Liver (tissue), 9 donors: ENCODE measurements around the gene ST7. TPM values are rescaled to one million over a fixed set of nuclear protein-coding genes. Genes with fewer than 3 reads are reported as not detected.

Source experiments
- DNase-seq: peaks from one replicate; pipeline ENCODE4 v3.0.0-alpha.2; 2017; ENCODE audit warnings: low spot score
- H3K27ac ChIP-seq, 2 donors: one replicate each; pipeline ENCODE4 v1.7.0; 2013; ENCODE audit warnings: inconsistent platforms in 2 of 2, low read length in 2 of 2, control low read depth in 1 of 2, low read depth in 1 of 2, mild to moderate bottlenecking in 1 of 2
- H3K27me3 ChIP-seq, 4 donors: one replicate each; pipeline versions ENCODE4 v1.6.1 to v1.7.0; 2013; ENCODE audit warnings: low read length in 3 of 4, inconsistent platforms in 1 of 4, mild to moderate bottlenecking in 1 of 4, moderate library complexity in 1 of 4; ENCODE audit not compliant: control insufficient read depth in 4 of 4, insufficient read depth in 4 of 4
- H3K36me3 ChIP-seq, 4 donors: one replicate each; pipeline versions ENCODE4 v1.6.1 to v1.7.0; 2013; ENCODE audit warnings: low read length in 3 of 4, mild to moderate bottlenecking in 3 of 4, low read depth in 1 of 4, moderate library complexity in 1 of 4; ENCODE audit not compliant: control insufficient read depth in 4 of 4, insufficient read depth in 3 of 4
- H3K4me1 ChIP-seq, 4 donors: one replicate each; pipeline versions ENCODE4 v1.6.1 to v1.7.0; 2013; ENCODE audit warnings: low read length in 3 of 4, mild to moderate bottlenecking in 3 of 4, moderate library complexity in 1 of 4; ENCODE audit not compliant: control insufficient read depth in 4 of 4, insufficient read depth in 4 of 4
- H3K4me3 ChIP-seq, 3 donors: one replicate each; pipeline versions ENCODE4 v1.6.1 to v1.7.0; 2013; ENCODE audit warnings: low read length in 3 of 3, control low read depth in 1 of 3, low read depth in 1 of 3, mild to moderate bottlenecking in 1 of 3
- H3K9ac ChIP-seq, 2 donors: one replicate each; pipeline ENCODE4 v1.7.0; 2013; ENCODE audit warnings: low read length in 2 of 2, mild to moderate bottlenecking in 2 of 2, moderate library complexity in 2 of 2, control low read depth in 1 of 2, low read depth in 1 of 2
- H3K9me3 ChIP-seq, 4 donors: one replicate each; pipeline versions ENCODE4 v1.6.1 to v1.7.0; 2013; ENCODE audit warnings: low read length in 3 of 4; ENCODE audit not compliant: control insufficient read depth in 4 of 4
- ATF3 ChIP-seq: IDR thresholded peaks from 2 replicates; pipeline ENCODE4 v1.6.1; 2016; ENCODE audit warnings: antibody characterized with exemption
- EGR1 ChIP-seq, 2 donors: IDR thresholded peaks; 2 replicates each; pipeline ENCODE4 v1.6.1; 2016 to 2018; ENCODE audit warnings: antibody characterized with exemption in 2 of 2, low read depth in 2 of 2
- FOXA2 ChIP-seq: IDR thresholded peaks from 2 replicates; pipeline ENCODE4 v1.6.1; 2016; ENCODE audit warnings: antibody characterized with exemption
- GABPA ChIP-seq, 2 donors: IDR thresholded peaks in 1 of 2; conservative IDR thresholded peaks in 1 of 2; 2 replicates each; pipeline ENCODE4 v1.6.1; 2016; ENCODE audit warnings: antibody characterized with exemption in 2 of 2, mild to moderate bottlenecking in 1 of 2, moderate library complexity in 1 of 2
- HNF4A ChIP-seq, 2 donors: conservative IDR thresholded peaks; 2 replicates each; pipeline ENCODE4 v1.6.1; 2016; ENCODE audit warnings: antibody characterized with exemption in 2 of 2, mild to moderate bottlenecking in 2 of 2
- HNF4G ChIP-seq: IDR thresholded peaks from 2 replicates; pipeline ENCODE4 v1.6.1; 2016; ENCODE audit warnings: antibody characterized with exemption
- JUND ChIP-seq, 2 donors: IDR thresholded peaks; 2 replicates each; pipeline ENCODE4 v1.6.1; 2016; ENCODE audit warnings: antibody characterized with exemption in 2 of 2
- NR2F2 ChIP-seq: IDR thresholded peaks from 2 replicates; pipeline ENCODE4 v1.6.1; 2016; ENCODE audit warnings: antibody characterized with exemption
- RAD21 ChIP-seq, 2 donors: IDR thresholded peaks; 2 replicates each; pipeline ENCODE4 v1.6.1; 2016; ENCODE audit warnings: antibody characterized with exemption in 2 of 2, mild to moderate bottlenecking in 2 of 2
- RXRA ChIP-seq, 2 donors: IDR thresholded peaks; 2 replicates each; pipeline ENCODE4 v1.6.1; 2017 to 2018; ENCODE audit warnings: antibody characterized with exemption in 2 of 2, mild to moderate bottlenecking in 1 of 2
- SP1 ChIP-seq: IDR thresholded peaks from 2 replicates; pipeline ENCODE4 v1.6.1; 2018; ENCODE audit warnings: antibody characterized with exemption, mild to moderate bottlenecking
- TAF1 ChIP-seq: conservative IDR thresholded peaks from 2 replicates; pipeline ENCODE4 v1.6.1; 2016; ENCODE audit warnings: antibody characterized with exemption, mild to moderate bottlenecking
- ZBTB33 ChIP-seq: IDR thresholded peaks from 2 replicates; pipeline ENCODE4 v1.6.1; 2016; ENCODE audit warnings: antibody characterized with exemption
- WGBS: extraction: QIAGEN DNeasy Blood & Tissue Kit; methylation state at CpG from one replicate; pipeline ENCODE4 v1.1.7; 2013; 5-methylcytosine and 5-hydroxymethylcytosine counted together
- polyA plus RNA-seq, 2 donors: library from polyadenylated mRNA; stranded (reverse) in 1 of 2; unstranded in 1 of 2; fragments of 200-250 nt in 1 of 2; fragments of >200 nt in 1 of 2; fragmentation: Nextera tagmentation in 1 of 2; extraction: Ambion mirVana in 1 of 2; gene quantifications; one replicate each; pipeline versions ENCODE4 v1.2.1 to v1.2.3, GENCODE V29; 2013 to 2015
- total RNA-seq, 2 donors: library from RNA; depleted of rRNA; stranded (reverse); fragments of >200 nt; gene quantifications; one replicate each; pipeline ENCODE4 v1.2.3, GENCODE V29; 2014
- TF ChIP-seq, protein P1 (sequence below): IDR thresholded peaks from 2 replicates; pipeline ENCODE4 v1.6.1; 2016; ENCODE audit warnings: antibody characterized with exemption
- TF ChIP-seq, protein P2 (sequence below): fragments of 150-350 bp; IDR thresholded peaks from 2 replicates; pipeline ENCODE4 v1.5.1; 2017; ENCODE audit warnings: improper control_type of control experiment, low read depth, low read length; ENCODE audit not compliant: missing input control
- donor health status: healthy.
- donor health status: healthy.
- donor health status: healthy.
- donor health status: healthy.
- donor health status: healthy.

The ST7 gene
- total and polyA plus RNA-seq, 4 donors = 13.5 to 30.7 (median 22.6) TPM

- DNase-seq = no peak
- no peaks in the 10 kb centered on the region for H3K4me1 ChIP-seq
- H3K4me3 ChIP-seq = no peak overlapping the region
- H3K27ac ChIP-seq = no peak overlapping the region
- H3K36me3 ChIP-seq = peaks cover 1 to 12% (median 9%) of the 10 kb centered on the region in 4 donors
- H3K9me3 ChIP-seq = no peaks in the 10 kb centered on the region
- H3K9ac ChIP-seq = no peak overlapping the region
- no peaks in the 10 kb centered on the region for H3K27me3 ChIP-seq
- WGBS = 97% methylated on average over 8 of the region's 8 CpGs
- TF ChIP-seq GABPA (IDR thresholded peaks at IDR 0.05 in 1 of 2, conservative IDR thresholded peaks at IDR 0.05 in 1 of 2) = no peak
- no peak for TF ChIP-seq ATF3
- TF ChIP-seq RAD21 (IDR thresholded peaks at IDR 0.05) = no peak
- no peak for TF ChIP-seq JUND (IDR thresholded peaks at IDR 0.05)
- TF ChIP-seq, protein P1, sequence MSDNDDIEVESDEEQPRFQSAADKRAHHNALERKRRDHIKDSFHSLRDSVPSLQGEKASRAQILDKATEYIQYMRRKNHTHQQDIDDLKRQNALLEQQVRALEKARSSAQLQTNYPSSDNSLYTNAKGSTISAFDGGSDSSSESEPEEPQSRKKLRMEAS = no peak
Observed at GRCh38 chr7:117190104-117190503, 236.8 kb downstream of the ST7 start.

GRCh38 chr7:117190746-117191435 is 237.6 kb downstream of the ST7 start:
- no peak overlapping the region for H3K4me3 ChIP-seq
- no peaks in the 10 kb centered on the region for H3K9me3 ChIP-seq
- no peaks in the 10 kb centered on the region for H3K4me1 ChIP-seq
- peaks cover 1 to 12% (median 9%) of the 10 kb centered on the region in 4 donors for H3K36me3 ChIP-seq
- no peak for DNase-seq
- no peak for TF ChIP-seq SP1
- no peak for TF ChIP-seq NR2F2
- no peak for TF ChIP-seq RAD21 (IDR thresholded peaks at IDR 0.05)
- TF ChIP-seq ZBTB33 = no peak
- no peak for TF ChIP-seq HNF4G
- no peak for TF ChIP-seq JUND (IDR thresholded peaks at IDR 0.05)
- TF ChIP-seq FOXA2 = no peak
- TF ChIP-seq, protein P2, sequence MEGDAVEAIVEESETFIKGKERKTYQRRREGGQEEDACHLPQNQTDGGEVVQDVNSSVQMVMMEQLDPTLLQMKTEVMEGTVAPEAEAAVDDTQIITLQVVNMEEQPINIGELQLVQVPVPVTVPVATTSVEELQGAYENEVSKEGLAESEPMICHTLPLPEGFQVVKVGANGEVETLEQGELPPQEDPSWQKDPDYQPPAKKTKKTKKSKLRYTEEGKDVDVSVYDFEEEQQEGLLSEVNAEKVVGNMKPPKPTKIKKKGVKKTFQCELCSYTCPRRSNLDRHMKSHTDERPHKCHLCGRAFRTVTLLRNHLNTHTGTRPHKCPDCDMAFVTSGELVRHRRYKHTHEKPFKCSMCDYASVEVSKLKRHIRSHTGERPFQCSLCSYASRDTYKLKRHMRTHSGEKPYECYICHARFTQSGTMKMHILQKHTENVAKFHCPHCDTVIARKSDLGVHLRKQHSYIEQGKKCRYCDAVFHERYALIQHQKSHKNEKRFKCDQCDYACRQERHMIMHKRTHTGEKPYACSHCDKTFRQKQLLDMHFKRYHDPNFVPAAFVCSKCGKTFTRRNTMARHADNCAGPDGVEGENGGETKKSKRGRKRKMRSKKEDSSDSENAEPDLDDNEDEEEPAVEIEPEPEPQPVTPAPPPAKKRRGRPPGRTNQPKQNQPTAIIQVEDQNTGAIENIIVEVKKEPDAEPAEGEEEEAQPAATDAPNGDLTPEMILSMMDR = no peak
- no peak for TF ChIP-seq RXRA (IDR thresholded peaks at IDR 0.05)
- TF ChIP-seq GABPA (IDR thresholded peaks at IDR 0.05 in 1 of 2, conservative IDR thresholded peaks at IDR 0.05 in 1 of 2) = no peak
- TF ChIP-seq TAF1 = no peak
- TF ChIP-seq HNF4A (conservative IDR thresholded peaks at IDR 0.05) = no peak
- no peak for TF ChIP-seq EGR1 (IDR thresholded peaks at IDR 0.05; ENCODE audit: low read depth in 2 of 2)
- no peak for TF ChIP-seq ATF3
- H3K9ac ChIP-seq = no peak overlapping the region
- H3K27me3 ChIP-seq = no peaks in the 10 kb centered on the region
- WGBS = 95% methylated on average over 9 of the region's 9 CpGs
- no peak overlapping the region for H3K27ac ChIP-seq
